HEK293 (cell line): ENCODE measurements around the gene PCCA.

Source experiments
- ATF2 ChIP-seq: fragments of 450-650 bp; formaldehyde crosslinking; IDR thresholded peaks from 2 replicates; pipeline ENCODE4 v1.5.1; 2016; ENCODE audit warnings: missing biosample characterization, missing genetic modification characterization, low read depth
- FEZF1 ChIP-seq: fragments of 450-650 bp; formaldehyde crosslinking; IDR thresholded peaks from 2 replicates; pipeline ENCODE4 v1.5.1; 2016; ENCODE audit warnings: missing biosample characterization, missing genetic modification characterization
- IKZF3 ChIP-seq: fragments of 450-650 bp; IDR thresholded peaks from 2 replicates; pipeline ENCODE4 v1.5.0; 2018; ENCODE audit warnings: missing biosample characterization, mild to moderate bottlenecking, missing genetic modification characterization, moderate library complexity
- KLF7 ChIP-seq: fragments of 450-650 bp; formaldehyde crosslinking; IDR thresholded peaks from 2 replicates; pipeline ENCODE4 v1.5.1; 2016; ENCODE audit warnings: missing biosample characterization, missing genetic modification characterization, borderline replicate concordance
- SCRT2 ChIP-seq: fragments of 450-650 bp; formaldehyde crosslinking; IDR thresholded peaks from 2 replicates; pipeline ENCODE4 v1.5.1; 2016; ENCODE audit warnings: missing biosample characterization, missing genetic modification characterization
- WT1 ChIP-seq: fragments of 450-650 bp; formaldehyde crosslinking; IDR thresholded peaks from 2 replicates; pipeline ENCODE4 v1.5.1; 2016; ENCODE audit warnings: missing biosample characterization, missing genetic modification characterization
- ZEB2 ChIP-seq: fragments of 450-650 bp; formaldehyde crosslinking; IDR thresholded peaks from 2 replicates; pipeline ENCODE4 v1.5.1; 2016; ENCODE audit warnings: missing biosample characterization, missing genetic modification characterization
- ZNF175 ChIP-seq: fragments of 450-650 bp; formaldehyde crosslinking; IDR thresholded peaks from 2 replicates; pipeline ENCODE4 v1.5.1; 2016; ENCODE audit warnings: missing biosample characterization, missing genetic modification characterization
- ZNF223 ChIP-seq: fragments of 450-650 bp; formaldehyde crosslinking; IDR thresholded peaks from 2 replicates; pipeline ENCODE4 v1.5.1; 2016; ENCODE audit warnings: missing biosample characterization, missing genetic modification characterization
- ZNF354C ChIP-seq: fragments of 450-650 bp; formaldehyde crosslinking; IDR thresholded peaks from 2 replicates; pipeline ENCODE4 v1.5.1; 2016; ENCODE audit warnings: missing biosample characterization, missing genetic modification characterization, low read depth, borderline replicate concordance
- ZNF473 ChIP-seq: fragments of 450-650 bp; formaldehyde crosslinking; IDR thresholded peaks from 2 replicates; pipeline ENCODE4 v1.5.1; 2017; ENCODE audit warnings: missing biosample characterization, missing genetic modification characterization
- ZNF501 ChIP-seq: fragments of 450-650 bp; formaldehyde crosslinking; IDR thresholded peaks from 2 replicates; pipeline ENCODE4 v1.5.1; 2016; ENCODE audit warnings: missing biosample characterization, missing genetic modification characterization
- ZNF561 ChIP-seq: fragments of 450-650 bp; IDR thresholded peaks from 2 replicates; pipeline ENCODE4 v1.5.1; 2018; ENCODE audit warnings: missing biosample characterization, missing genetic modification characterization, borderline replicate concordance
- ZNF585B ChIP-seq: fragments of 450-650 bp; formaldehyde crosslinking; IDR thresholded peaks from 2 replicates; pipeline ENCODE4 v1.5.1; 2016; ENCODE audit warnings: missing biosample characterization, missing genetic modification characterization
- ZNF600 ChIP-seq: fragments of 450-650 bp; formaldehyde crosslinking; IDR thresholded peaks from 2 replicates; pipeline ENCODE4 v1.5.1; 2016; ENCODE audit warnings: missing biosample characterization, missing genetic modification characterization
- ZNF624 ChIP-seq: fragments of 450-650 bp; formaldehyde crosslinking; IDR thresholded peaks from 2 replicates; pipeline ENCODE4 v1.5.1; 2017; ENCODE audit warnings: missing biosample characterization, missing genetic modification characterization
- ZNF660 ChIP-seq: fragments of 450-650 bp; IDR thresholded peaks from 2 replicates; pipeline ENCODE4 v1.5.1; 2018; ENCODE audit warnings: missing biosample characterization, mild to moderate bottlenecking, missing genetic modification characterization
- ZNF670 ChIP-seq: fragments of 450-650 bp; formaldehyde crosslinking; IDR thresholded peaks from 2 replicates; pipeline ENCODE4 v1.5.1; 2016; ENCODE audit warnings: missing biosample characterization, missing genetic modification characterization, low read depth
- ZNF785 ChIP-seq: fragments of 450-650 bp; formaldehyde crosslinking; IDR thresholded peaks from 2 replicates; pipeline ENCODE4 v1.5.1; 2016; ENCODE audit warnings: missing biosample characterization, missing genetic modification characterization
- TF ChIP-seq, protein P1 (sequence below): fragments of 450-650 bp; formaldehyde crosslinking; IDR thresholded peaks from 2 replicates; pipeline ENCODE4 v1.5.1; 2016; ENCODE audit warnings: missing biosample characterization, missing genetic modification characterization
- TF ChIP-seq, protein P2 (sequence below): fragments of 450-650 bp; formaldehyde crosslinking; IDR thresholded peaks from 2 replicates; pipeline ENCODE4 v1.5.0; 2017; ENCODE audit warnings: missing biosample characterization, missing genetic modification characterization, borderline replicate concordance
- TF ChIP-seq, protein P3 (sequence below): fragments of 450-650 bp; formaldehyde crosslinking; IDR thresholded peaks from 2 replicates; pipeline ENCODE4 v1.5.1; 2016; ENCODE audit warnings: missing biosample characterization, missing genetic modification characterization, borderline replicate concordance
- TF ChIP-seq, protein P4 (sequence below): fragments of 450-650 bp; formaldehyde crosslinking; IDR thresholded peaks from 2 replicates; pipeline ENCODE4 v1.5.1; 2017; ENCODE audit warnings: missing biosample characterization, missing genetic modification characterization
- TF ChIP-seq, protein P5 (sequence below): fragments of 450-650 bp; formaldehyde crosslinking; IDR thresholded peaks from 2 replicates; pipeline ENCODE4 v1.5.1; 2017; ENCODE audit warnings: missing biosample characterization, missing genetic modification characterization

Gene PCCA

DNA sequence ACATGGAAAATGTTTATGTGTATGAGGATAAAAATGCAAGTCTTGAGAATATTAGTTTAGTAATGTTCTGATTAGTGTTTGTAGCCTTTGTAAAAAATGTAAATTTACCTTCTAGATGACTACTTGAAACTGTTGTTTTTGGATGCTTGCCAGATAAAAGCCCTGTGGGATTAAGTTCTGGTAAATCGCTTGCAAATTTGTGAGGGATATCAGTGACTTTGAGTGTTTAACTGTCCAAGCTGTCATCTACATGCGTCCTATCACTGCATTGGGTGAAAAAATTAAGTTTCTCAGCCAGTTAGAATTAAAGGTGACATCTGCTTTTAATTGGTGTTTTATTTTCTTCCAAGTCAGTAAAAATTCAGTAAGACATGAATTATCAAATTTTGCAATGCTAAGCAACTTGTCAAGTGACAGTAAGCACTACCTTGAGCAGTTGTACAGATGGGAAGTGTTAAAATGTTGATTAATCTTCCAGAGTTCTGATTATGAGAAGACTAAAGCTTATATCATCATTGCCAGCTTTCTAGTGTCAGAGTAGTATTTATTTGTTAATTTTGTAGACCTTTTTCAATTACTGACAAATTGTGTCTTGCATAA, 88.0 kb downstream of the PCCA start (continued):
- TF ChIP-seq ZNF501 (tag by site-specific recombination) (0 out of 2 replicates have a peak, but pooled peaks have one; percentile 23), ZNF473 (no peak), KLF7 (tag by site-specific recombination) (no peak), FEZF1 (peak; percentile 43; the same call in 1 of the 2 replicates), ZNF354C (tag by site-specific recombination) (no peak), ZEB2 (tag by site-specific recombination) (0 out of 2 replicates have a peak, but pooled peaks have one; percentile 16), ZNF670 (tag by site-specific recombination) (no peak), ZNF660 (tag by site-specific recombination) (peak; percentile 96), IKZF3 (peak; percentile 46; the same call in 1 of the 2 replicates), ZNF561 (0 out of 2 replicates have a peak, but pooled peaks have one; percentile 21), ZNF585B (tag by site-specific recombination) (no peak), ZNF175 (tag by site-specific recombination) (no peak), SCRT2 (tag by site-specific recombination) (no peak), ZNF624 (tag by site-specific recombination) (no peak), ZNF785 (tag by site-specific recombination) (no peak), ZNF223 (tag by site-specific recombination) (no peak), ATF2 (tag by site-specific recombination) (no peak), ZNF600 (0 out of 2 replicates have a peak, but pooled peaks have one; percentile 19), WT1 (tag by site-specific recombination) (0 out of 2 replicates have a peak, but pooled peaks have one; percentile 41)
- TF ChIP-seq, protein P1, sequence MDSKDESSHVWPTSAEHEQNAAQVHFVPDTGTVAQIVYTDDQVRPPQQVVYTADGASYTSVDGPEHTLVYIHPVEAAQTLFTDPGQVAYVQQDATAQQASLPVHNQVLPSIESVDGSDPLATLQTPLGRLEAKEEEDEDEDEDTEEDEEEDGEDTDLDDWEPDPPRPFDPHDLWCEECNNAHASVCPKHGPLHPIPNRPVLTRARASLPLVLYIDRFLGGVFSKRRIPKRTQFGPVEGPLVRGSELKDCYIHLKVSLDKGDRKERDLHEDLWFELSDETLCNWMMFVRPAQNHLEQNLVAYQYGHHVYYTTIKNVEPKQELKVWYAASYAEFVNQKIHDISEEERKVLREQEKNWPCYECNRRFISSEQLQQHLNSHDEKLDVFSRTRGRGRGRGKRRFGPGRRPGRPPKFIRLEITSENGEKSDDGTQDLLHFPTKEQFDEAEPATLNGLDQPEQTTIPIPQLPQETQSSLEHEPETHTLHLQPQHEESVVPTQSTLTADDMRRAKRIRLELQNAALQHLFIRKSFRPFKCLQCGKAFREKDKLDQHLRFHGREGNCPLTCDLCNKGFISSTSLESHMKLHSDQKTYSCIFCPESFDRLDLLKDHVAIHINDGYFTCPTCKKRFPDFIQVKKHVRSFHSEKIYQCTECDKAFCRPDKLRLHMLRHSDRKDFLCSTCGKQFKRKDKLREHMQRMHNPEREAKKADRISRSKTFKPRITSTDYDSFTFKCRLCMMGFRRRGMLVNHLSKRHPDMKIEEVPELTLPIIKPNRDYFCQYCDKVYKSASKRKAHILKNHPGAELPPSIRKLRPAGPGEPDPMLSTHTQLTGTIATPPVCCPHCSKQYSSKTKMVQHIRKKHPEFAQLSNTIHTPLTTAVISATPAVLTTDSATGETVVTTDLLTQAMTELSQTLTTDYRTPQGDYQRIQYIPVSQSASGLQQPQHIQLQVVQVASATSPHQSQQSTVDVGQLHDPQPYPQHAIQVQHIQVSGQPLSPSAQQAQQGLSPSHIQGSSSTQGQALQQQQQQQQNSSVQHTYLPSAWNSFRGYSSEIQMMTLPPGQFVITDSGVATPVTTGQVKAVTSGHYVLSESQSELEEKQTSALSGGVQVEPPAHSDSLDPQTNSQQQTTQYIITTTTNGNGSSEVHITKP (tag by site-specific recombination): no peak
- TF ChIP-seq, protein P2, sequence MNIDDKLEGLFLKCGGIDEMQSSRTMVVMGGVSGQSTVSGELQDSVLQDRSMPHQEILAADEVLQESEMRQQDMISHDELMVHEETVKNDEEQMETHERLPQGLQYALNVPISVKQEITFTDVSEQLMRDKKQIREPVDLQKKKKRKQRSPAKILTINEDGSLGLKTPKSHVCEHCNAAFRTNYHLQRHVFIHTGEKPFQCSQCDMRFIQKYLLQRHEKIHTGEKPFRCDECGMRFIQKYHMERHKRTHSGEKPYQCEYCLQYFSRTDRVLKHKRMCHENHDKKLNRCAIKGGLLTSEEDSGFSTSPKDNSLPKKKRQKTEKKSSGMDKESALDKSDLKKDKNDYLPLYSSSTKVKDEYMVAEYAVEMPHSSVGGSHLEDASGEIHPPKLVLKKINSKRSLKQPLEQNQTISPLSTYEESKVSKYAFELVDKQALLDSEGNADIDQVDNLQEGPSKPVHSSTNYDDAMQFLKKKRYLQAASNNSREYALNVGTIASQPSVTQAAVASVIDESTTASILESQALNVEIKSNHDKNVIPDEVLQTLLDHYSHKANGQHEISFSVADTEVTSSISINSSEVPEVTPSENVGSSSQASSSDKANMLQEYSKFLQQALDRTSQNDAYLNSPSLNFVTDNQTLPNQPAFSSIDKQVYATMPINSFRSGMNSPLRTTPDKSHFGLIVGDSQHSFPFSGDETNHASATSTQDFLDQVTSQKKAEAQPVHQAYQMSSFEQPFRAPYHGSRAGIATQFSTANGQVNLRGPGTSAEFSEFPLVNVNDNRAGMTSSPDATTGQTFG: no peak
- TF ChIP-seq, protein P3, sequence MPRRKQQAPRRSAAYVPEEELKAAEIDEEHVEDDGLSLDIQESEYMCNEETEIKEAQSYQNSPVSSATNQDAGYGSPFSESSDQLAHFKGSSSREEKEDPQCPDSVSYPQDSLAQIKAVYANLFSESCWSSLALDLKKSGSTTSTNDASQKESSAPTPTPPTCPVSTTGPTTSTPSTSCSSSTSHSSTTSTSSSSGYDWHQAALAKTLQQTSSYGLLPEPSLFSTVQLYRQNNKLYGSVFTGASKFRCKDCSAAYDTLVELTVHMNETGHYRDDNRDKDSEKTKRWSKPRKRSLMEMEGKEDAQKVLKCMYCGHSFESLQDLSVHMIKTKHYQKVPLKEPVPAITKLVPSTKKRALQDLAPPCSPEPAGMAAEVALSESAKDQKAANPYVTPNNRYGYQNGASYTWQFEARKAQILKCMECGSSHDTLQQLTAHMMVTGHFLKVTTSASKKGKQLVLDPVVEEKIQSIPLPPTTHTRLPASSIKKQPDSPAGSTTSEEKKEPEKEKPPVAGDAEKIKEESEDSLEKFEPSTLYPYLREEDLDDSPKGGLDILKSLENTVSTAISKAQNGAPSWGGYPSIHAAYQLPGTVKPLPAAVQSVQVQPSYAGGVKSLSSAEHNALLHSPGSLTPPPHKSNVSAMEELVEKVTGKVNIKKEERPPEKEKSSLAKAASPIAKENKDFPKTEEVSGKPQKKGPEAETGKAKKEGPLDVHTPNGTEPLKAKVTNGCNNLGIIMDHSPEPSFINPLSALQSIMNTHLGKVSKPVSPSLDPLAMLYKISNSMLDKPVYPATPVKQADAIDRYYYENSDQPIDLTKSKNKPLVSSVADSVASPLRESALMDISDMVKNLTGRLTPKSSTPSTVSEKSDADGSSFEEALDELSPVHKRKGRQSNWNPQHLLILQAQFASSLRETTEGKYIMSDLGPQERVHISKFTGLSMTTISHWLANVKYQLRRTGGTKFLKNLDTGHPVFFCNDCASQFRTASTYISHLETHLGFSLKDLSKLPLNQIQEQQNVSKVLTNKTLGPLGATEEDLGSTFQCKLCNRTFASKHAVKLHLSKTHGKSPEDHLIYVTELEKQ (tag by site-specific recombination): no peak
- TF ChIP-seq, protein P4, sequence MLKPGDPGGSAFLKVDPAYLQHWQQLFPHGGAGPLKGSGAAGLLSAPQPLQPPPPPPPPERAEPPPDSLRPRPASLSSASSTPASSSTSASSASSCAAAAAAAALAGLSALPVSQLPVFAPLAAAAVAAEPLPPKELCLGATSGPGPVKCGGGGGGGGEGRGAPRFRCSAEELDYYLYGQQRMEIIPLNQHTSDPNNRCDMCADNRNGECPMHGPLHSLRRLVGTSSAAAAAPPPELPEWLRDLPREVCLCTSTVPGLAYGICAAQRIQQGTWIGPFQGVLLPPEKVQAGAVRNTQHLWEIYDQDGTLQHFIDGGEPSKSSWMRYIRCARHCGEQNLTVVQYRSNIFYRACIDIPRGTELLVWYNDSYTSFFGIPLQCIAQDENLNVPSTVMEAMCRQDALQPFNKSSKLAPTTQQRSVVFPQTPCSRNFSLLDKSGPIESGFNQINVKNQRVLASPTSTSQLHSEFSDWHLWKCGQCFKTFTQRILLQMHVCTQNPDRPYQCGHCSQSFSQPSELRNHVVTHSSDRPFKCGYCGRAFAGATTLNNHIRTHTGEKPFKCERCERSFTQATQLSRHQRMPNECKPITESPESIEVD: peak; percentile 94
- TF ChIP-seq, protein P5, sequence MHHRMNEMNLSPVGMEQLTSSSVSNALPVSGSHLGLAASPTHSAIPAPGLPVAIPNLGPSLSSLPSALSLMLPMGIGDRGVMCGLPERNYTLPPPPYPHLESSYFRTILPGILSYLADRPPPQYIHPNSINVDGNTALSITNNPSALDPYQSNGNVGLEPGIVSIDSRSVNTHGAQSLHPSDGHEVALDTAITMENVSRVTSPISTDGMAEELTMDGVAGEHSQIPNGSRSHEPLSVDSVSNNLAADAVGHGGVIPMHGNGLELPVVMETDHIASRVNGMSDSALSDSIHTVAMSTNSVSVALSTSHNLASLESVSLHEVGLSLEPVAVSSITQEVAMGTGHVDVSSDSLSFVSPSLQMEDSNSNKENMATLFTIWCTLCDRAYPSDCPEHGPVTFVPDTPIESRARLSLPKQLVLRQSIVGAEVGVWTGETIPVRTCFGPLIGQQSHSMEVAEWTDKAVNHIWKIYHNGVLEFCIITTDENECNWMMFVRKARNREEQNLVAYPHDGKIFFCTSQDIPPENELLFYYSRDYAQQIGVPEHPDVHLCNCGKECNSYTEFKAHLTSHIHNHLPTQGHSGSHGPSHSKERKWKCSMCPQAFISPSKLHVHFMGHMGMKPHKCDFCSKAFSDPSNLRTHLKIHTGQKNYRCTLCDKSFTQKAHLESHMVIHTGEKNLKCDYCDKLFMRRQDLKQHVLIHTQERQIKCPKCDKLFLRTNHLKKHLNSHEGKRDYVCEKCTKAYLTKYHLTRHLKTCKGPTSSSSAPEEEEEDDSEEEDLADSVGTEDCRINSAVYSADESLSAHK (tag by site-specific recombination): peak; percentile 69
